ENCODE data around the gene MAP2K4. TPM values are rescaled to one million over a fixed set of nuclear protein-coding genes. Genes with fewer than 3 reads are reported as not detected.

The MAP2K4 gene
- total RNA-seq, 1 donor from 2014 or later = 41.6 TPM

- no peak for DNase-seq
Measured at GRCh38 chr17:12040478-12040877, 19.8 kb downstream of the MAP2K4 start.

- no peak for DNase-seq
Measured at GRCh38 chr17:12041312-12041711, 20.6 kb downstream of the MAP2K4 start.

- no peak for DNase-seq
Measured at GRCh38 chr17:12043702-12044101, 23.0 kb downstream of the MAP2K4 start.

- DNase-seq = no peak
Measured at GRCh38 chr17:12046786-12047185, 26.1 kb downstream of the MAP2K4 start.

GRCh38 chr17:12047681-12048376 is 27.2 kb downstream of the MAP2K4 start:
- no peak for DNase-seq

- DNase-seq = no peak
Measured at GRCh38 chr17:12048843-12049473, 28.3 kb downstream of the MAP2K4 start.

GRCh38 chr17:12050646-12051225 is 30.1 kb downstream of the MAP2K4 start:
- DNase-seq = no peak

- DNase-seq = no peak
Measured at GRCh38 chr17:12053552-12053951, 32.9 kb downstream of the MAP2K4 start.

- no peak for DNase-seq
Measured at GRCh38 chr17:12055889-12056288, 35.2 kb downstream of the MAP2K4 start.

GRCh38 chr17:12057520-12057919 is 36.8 kb downstream of the MAP2K4 start:
- no peak for DNase-seq

GRCh38 chr17:12058535-12058934 is 37.9 kb downstream of the MAP2K4 start:
- no peak for DNase-seq

- DNase-seq = no peak
Measured at GRCh38 chr17:12062249-12062648, 41.6 kb downstream of the MAP2K4 start.

- no peak for DNase-seq
Measured at GRCh38 chr17:12064395-12064794, 43.7 kb downstream of the MAP2K4 start.

- DNase-seq = no peak
Measured at GRCh38 chr17:12067485-12067884, 46.8 kb downstream of the MAP2K4 start.

- DNase-seq = no peak
Measured at GRCh38 chr17:12068946-12069345, 48.3 kb downstream of the MAP2K4 start.

- no peak for DNase-seq
Measured at GRCh38 chr17:12070561-12070960, 49.9 kb downstream of the MAP2K4 start.

GRCh38 chr17:12074346-12074745 is 53.7 kb downstream of the MAP2K4 start:
- no peak for DNase-seq

GRCh38 chr17:12077773-12078172 is 57.1 kb downstream of the MAP2K4 start:
- DNase-seq = no peak

- DNase-seq = no peak
Measured at GRCh38 chr17:12078791-12079190, 58.1 kb downstream of the MAP2K4 start.

GRCh38 chr17:12081720-12082119 is 61.0 kb downstream of the MAP2K4 start:
- no peak for DNase-seq

GRCh38 chr17:12085076-12085949 is 64.6 kb downstream of the MAP2K4 start:
- DNase-seq = no peak

GRCh38 chr17:12088035-12088434 is 67.4 kb downstream of the MAP2K4 start:
- DNase-seq = no peak
